ENCODE data around the gene STARD7. TPM values are rescaled to one million over a fixed set of nuclear protein-coding genes. Genes with fewer than 3 reads are reported as not detected.

STARD7 gene
- total RNA-seq, 2 donors from 2014 or later, result 145 to 159 TPM

- H3K27me3 Mint-ChIP-seq (ENCODE audit: insufficient read depth), result no peaks in the 10 kb centered on the region
- H3K4me3 Mint-ChIP-seq, result no peak overlapping the region
- no peak for DNase-seq
- no peaks in the 10 kb centered on the region for H3K27me3 ChIP-seq (ENCODE audit: control insufficient read depth, insufficient read depth, low read length, poor library complexity, severe bottlenecking)
- H3K36me3 ChIP-seq (ENCODE audit: control insufficient read depth, insufficient read depth, low read length), result no peaks in the 10 kb centered on the region
- peaks cover 7% of the 10 kb centered on the region for H3K9me3 ChIP-seq (ENCODE audit: control insufficient read depth, low read length)
- peaks cover 6% of the 10 kb centered on the region for H3K9me3 Mint-ChIP-seq
- H3K4me1 Mint-ChIP-seq, result peaks cover 3% of the 10 kb centered on the region
- no peak overlapping the region for H3K4me3 ChIP-seq (ENCODE audit: low read length)
- H3K27ac Mint-ChIP-seq, result no peak overlapping the region
- H3K4me1 ChIP-seq (ENCODE audit: control insufficient read depth, insufficient read depth, low read length), result no peaks in the 10 kb centered on the region
- 86 to 95% methylated on average over 3 to 6 of the region's 6 CpGs for WGBS, 2 experiments (ENCODE audit: insufficient coverage in 1 of 2, insufficient read length in 1 of 2)
- H3K36me3 Mint-ChIP-seq (ENCODE audit: low read depth), result no peaks in the 10 kb centered on the region
- H3K9ac ChIP-seq (ENCODE audit: extremely low read depth, low read length, poor library complexity, severe bottlenecking), result no peak overlapping the region
- no peak overlapping the region for H3K27ac ChIP-seq (ENCODE audit: low read depth, low read length)
- TF ChIP-seq CTCF (conservative IDR thresholded peaks at IDR 0.05), result no peak
These were observed 41.1 kb downstream of the STARD7 start for GRCh38 chr2:96167407-96168013.

- Mint-ChIP-seq H3K27me3 (ENCODE audit: insufficient read depth) (no peaks in the 10 kb centered on the region), H3K9me3 (peaks cover 2% of the 10 kb centered on the region), H3K27ac (no peak overlapping the region), H3K4me1 (peaks cover 9% of the 10 kb centered on the region), H3K36me3 (ENCODE audit: low read depth) (no peaks in the 10 kb centered on the region), H3K4me3 (no peak overlapping the region)
- H3K27me3 ChIP-seq (ENCODE audit: control insufficient read depth, insufficient read depth, low read length, poor library complexity, severe bottlenecking), result no peaks in the 10 kb centered on the region
- H3K27ac ChIP-seq (ENCODE audit: low read depth, low read length), result no peak overlapping the region
- H3K9me3 ChIP-seq (ENCODE audit: control insufficient read depth, low read length), result no peaks in the 10 kb centered on the region
- no peak overlapping the region for H3K4me3 ChIP-seq (ENCODE audit: low read length)
- no peak for TF ChIP-seq CTCF (conservative IDR thresholded peaks at IDR 0.05)
- H3K36me3 ChIP-seq (ENCODE audit: control insufficient read depth, insufficient read depth, low read length), result no peaks in the 10 kb centered on the region
- WGBS, 2 experiments (ENCODE audit: insufficient coverage in 1 of 2, insufficient read length in 1 of 2), result 82 to 87% methylated on average over 8 to 18 of the region's 18 CpGs
- H3K9ac ChIP-seq (ENCODE audit: extremely low read depth, low read length, poor library complexity, severe bottlenecking), result no peak overlapping the region
- peak; percentile 79 for DNase-seq
- no peaks in the 10 kb centered on the region for H3K4me1 ChIP-seq (ENCODE audit: control insufficient read depth, insufficient read depth, low read length)
These were observed 44.0 kb downstream of the STARD7 start for GRCh38 chr2:96164459-96165184.

- Histone ChIP-seq H3K9ac (ENCODE audit: extremely low read depth, low read length, poor library complexity, severe bottlenecking) (no peak overlapping the region), H3K4me1 (ENCODE audit: control insufficient read depth, insufficient read depth, low read length) (no peaks in the 10 kb centered on the region), H3K36me3 (ENCODE audit: control insufficient read depth, insufficient read depth, low read length) (no peaks in the 10 kb centered on the region), H3K27me3 (ENCODE audit: control insufficient read depth, insufficient read depth, low read length, poor library complexity, severe bottlenecking) (no peaks in the 10 kb centered on the region), H3K9me3 (ENCODE audit: control insufficient read depth, low read length) (no peaks in the 10 kb centered on the region), H3K27ac (ENCODE audit: low read depth, low read length) (peak overlapping the region; percentile 44), H3K4me3 (ENCODE audit: low read length) (no peak overlapping the region)
- WGBS, 2 experiments (ENCODE audit: insufficient coverage in 1 of 2, insufficient read length in 1 of 2), result 87 to 94% methylated on average over 5 to 13 of the region's 13 CpGs
- H3K36me3 Mint-ChIP-seq (ENCODE audit: low read depth), result no peaks in the 10 kb centered on the region
- TF ChIP-seq CTCF (conservative IDR thresholded peaks at IDR 0.05), result no peak
- no peak for DNase-seq
- no peak overlapping the region for H3K4me3 Mint-ChIP-seq
- no peak overlapping the region for H3K27ac Mint-ChIP-seq
- peaks cover 1% of the 10 kb centered on the region for H3K9me3 Mint-ChIP-seq
- peaks cover 2% of the 10 kb centered on the region for H3K27me3 Mint-ChIP-seq (ENCODE audit: insufficient read depth)
- peaks cover 9% of the 10 kb centered on the region for H3K4me1 Mint-ChIP-seq
These were observed 44.7 kb downstream of the STARD7 start for GRCh38 chr2:96163768-96164429.

All from endodermal cell (in vitro differentiated cells).